ENCODE data around the gene SQOR. TPM values are rescaled to one million over a fixed set of nuclear protein-coding genes. Genes with fewer than 3 reads are reported as not detected.

SQOR gene
- total RNA-seq, 4 donors from 2014 or later = 49.8 to 56.6 (median 55.2) TPM

DNA sequence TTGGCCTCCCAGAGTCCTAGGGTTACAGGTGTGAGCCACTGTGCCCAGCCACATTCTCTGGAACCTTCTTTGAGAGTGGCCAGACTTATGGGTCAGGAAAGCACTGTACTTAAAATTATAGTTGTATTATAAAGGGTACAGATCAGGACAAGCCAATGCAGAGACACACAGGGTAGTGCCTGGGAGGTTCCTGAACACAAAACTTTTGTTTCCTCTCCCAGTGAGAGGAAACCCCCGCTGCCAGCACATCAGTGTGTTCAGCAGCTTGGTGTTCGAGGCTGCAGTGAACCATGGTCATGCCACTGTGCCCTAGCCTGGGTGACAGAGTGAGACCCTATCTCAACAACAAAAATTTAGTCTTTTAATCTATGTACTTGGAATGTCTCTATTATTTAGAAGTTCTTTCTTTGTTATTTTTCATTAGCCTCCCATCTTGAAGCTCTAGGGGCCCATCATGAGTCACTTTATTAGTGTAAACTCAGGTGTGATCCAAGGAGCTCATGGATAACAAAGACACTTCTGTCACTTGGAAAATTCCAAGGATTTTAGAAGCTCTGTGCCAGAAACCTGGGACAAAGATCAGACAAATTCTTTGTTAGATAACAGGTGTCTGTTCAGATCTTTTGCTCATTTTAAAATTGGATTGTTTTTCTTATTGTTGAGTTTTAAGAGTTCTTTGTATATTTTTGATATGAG, 39.8 kb upstream of the SQOR start:
- no peak overlapping the region for H3K27ac ChIP-seq
- TF ChIP-seq, protein P1, sequence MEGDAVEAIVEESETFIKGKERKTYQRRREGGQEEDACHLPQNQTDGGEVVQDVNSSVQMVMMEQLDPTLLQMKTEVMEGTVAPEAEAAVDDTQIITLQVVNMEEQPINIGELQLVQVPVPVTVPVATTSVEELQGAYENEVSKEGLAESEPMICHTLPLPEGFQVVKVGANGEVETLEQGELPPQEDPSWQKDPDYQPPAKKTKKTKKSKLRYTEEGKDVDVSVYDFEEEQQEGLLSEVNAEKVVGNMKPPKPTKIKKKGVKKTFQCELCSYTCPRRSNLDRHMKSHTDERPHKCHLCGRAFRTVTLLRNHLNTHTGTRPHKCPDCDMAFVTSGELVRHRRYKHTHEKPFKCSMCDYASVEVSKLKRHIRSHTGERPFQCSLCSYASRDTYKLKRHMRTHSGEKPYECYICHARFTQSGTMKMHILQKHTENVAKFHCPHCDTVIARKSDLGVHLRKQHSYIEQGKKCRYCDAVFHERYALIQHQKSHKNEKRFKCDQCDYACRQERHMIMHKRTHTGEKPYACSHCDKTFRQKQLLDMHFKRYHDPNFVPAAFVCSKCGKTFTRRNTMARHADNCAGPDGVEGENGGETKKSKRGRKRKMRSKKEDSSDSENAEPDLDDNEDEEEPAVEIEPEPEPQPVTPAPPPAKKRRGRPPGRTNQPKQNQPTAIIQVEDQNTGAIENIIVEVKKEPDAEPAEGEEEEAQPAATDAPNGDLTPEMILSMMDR (IDR thresholded peaks at IDR 0.05) = no peak
- no peak for TF ChIP-seq POLR2A (IDR thresholded peaks at IDR 0.05)
- no peak for DNase-seq

DNA sequence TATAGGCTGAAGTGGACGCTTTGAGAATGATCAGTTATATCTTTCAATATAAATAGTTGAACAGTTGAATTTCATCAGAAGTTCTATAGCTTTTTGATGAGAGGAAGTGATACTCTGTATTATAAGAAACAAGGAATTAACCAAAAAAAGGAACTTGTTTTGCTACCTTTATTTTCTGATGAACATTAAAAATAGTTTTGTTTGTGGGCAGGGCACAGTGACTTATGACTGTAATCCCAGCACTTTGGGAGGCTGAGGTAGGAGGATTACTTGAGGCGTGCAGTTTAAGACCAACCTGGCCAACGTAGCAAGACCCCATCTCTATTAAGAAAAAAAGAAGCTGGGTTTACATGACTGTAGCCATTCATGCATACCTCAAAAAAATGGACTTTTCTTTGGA, 30.9 kb upstream of the SQOR start:
- Histone ChIP-seq H3K9me3 (no peaks in the 10 kb centered on the region), H3K4me1 (peaks cover 4 to 13% of the 10 kb centered on the region in 2 donors), H3K27me3 (no peaks in the 10 kb centered on the region), H3K36me3 (peaks cover 0 to 6% of the 10 kb centered on the region in 2 donors), H3K4me3 (replicated peaks in 1 of 3) (no peak overlapping the region), H3K27ac (no peak overlapping the region)
- no peak for DNase-seq
- intact Hi-C loops (cut with DNase I) = no loop called here
- TF ChIP-seq POLR2A (IDR thresholded peaks at IDR 0.05) = no peak
- TF ChIP-seq, protein P1 (IDR thresholded peaks at IDR 0.05) = no peak
- 92 to 94% methylated on average over 3 of the region's 3 CpGs for WGBS, 2 donors

More for the DNA sequence above, 39.8 kb upstream of the SQOR start:
- peaks cover 0 to 5% of the 10 kb centered on the region in 2 donors for H3K36me3 ChIP-seq
- H3K4me3 ChIP-seq (replicated peaks in 1 of 3) = no peak overlapping the region
- WGBS, 2 donors = 92 to 94% methylated on average over 2 of the region's 2 CpGs
- H3K27me3 ChIP-seq = no peaks in the 10 kb centered on the region
- intact Hi-C loops (cut with DNase I) = no loop called here
- H3K9me3 ChIP-seq = no peaks in the 10 kb centered on the region
- peaks cover 0 to 9% of the 10 kb centered on the region in 2 donors for H3K4me1 ChIP-seq

DNA sequence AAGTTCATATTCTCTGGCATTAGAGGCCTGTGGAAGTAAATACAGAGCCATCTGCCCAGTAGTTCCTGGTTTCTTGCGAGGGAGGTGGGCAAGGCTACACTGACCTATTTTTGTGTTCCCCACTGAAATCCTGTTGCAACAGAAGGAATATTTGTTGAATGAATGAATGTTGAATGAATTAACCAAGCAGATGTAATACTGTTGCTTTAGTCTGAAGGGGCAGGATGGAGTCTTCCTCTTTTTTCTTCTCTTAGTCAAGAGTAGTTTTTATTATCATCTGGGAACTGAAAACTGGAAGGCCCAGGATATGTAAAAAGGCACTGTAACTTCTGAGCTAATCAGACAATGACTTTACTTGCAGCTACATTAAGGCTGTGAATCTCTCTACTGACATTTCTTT, 30.5 kb upstream of the SQOR start:
- H3K27ac ChIP-seq = no peak overlapping the region
- peaks cover 7 to 13% of the 10 kb centered on the region in 2 donors for H3K4me1 ChIP-seq
- H3K4me3 ChIP-seq (replicated peaks in 1 of 3) = no peak overlapping the region
- peaks cover 0 to 6% of the 10 kb centered on the region in 2 donors for H3K36me3 ChIP-seq
- 84 to 87% methylated on average over 1 of the region's 1 CpG for WGBS, 2 donors
- intact Hi-C loops (cut with DNase I) = no loop called here
- no peaks in the 10 kb centered on the region for H3K27me3 ChIP-seq
- H3K9me3 ChIP-seq = no peaks in the 10 kb centered on the region
- no peak for DNase-seq
- TF ChIP-seq, protein P1 (IDR thresholded peaks at IDR 0.05) = no peak
- TF ChIP-seq POLR2A (IDR thresholded peaks at IDR 0.05) = no peak

DNA sequence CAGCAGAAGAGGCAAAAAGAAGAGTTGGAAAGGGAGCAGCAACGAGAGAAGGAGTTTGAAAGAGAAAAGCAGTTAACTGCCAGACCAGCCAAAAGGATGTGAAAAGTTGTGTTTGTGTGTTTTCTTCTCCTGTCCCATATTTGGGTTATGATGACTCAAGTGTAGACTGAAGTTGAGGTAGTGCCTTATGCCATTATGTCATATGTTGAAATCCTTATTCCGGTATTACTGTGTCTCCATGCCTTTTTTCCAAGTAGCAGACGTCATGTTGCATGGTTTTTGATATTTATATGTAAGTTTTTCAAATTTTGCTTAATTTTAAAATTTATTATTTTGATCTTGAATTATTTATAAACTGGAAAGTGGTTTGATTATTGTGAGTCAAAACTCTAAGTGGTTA, 28.4 kb upstream of the SQOR start:
- WGBS, 2 donors = 69 to 75% methylated on average over 3 of the region's 3 CpGs
- no peak for DNase-seq
- Histone ChIP-seq H3K27ac (no peak overlapping the region), H3K27me3 (no peaks in the 10 kb centered on the region), H3K4me1 (peaks cover 17 to 22% of the 10 kb centered on the region in 2 donors), H3K4me3 (replicated peaks in 1 of 3) (no peak overlapping the region), H3K36me3 (peaks cover 0 to 6% of the 10 kb centered on the region in 2 donors), H3K9me3 (no peaks in the 10 kb centered on the region)
- intact Hi-C loops (cut with DNase I) = no loop called here
- TF ChIP-seq, protein P1 (IDR thresholded peaks at IDR 0.05) = no peak
- no peak for TF ChIP-seq POLR2A (IDR thresholded peaks at IDR 0.05)

DNA sequence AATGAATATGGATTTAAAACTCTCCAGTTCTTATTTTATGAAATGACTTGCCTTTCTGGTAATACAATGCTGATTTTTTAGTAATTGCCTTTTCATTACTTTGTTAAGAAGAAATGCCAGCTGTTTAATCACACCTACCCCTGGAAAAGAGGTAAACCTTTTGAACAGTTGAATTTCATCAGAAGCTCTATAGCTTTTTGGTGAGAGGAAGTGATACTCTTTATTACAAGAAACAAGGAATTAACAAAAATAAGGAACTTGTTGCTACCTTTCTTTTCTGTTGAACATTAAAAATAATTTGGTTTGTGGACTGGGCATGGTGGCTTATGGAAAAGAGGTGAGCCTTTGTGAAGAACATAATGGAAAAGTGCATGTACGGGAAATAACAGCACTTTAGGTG, 28.0 kb upstream of the SQOR start:
- Histone ChIP-seq H3K36me3 (peaks cover 0 to 6% of the 10 kb centered on the region in 2 donors), H3K9me3 (no peaks in the 10 kb centered on the region), H3K27ac (peak overlapping the region in 1 of 3 donors; percentile 9), H3K27me3 (no peaks in the 10 kb centered on the region), H3K4me1 (peaks cover 21 to 26% of the 10 kb centered on the region in 2 donors), H3K4me3 (replicated peaks in 1 of 3) (no peak overlapping the region)
- intact Hi-C loops (cut with DNase I) = no loop called here
- no peak for DNase-seq
- no peak for TF ChIP-seq POLR2A (IDR thresholded peaks at IDR 0.05)
- TF ChIP-seq, protein P1 (IDR thresholded peaks at IDR 0.05) = no peak
- WGBS, 2 donors = 95 to 98% methylated on average over 1 of the region's 1 CpG
